ENCODE results near the gene PAQR8.
"Not testable (repeated sequence)": the region's sequence is repeated elsewhere in the genome, so short reads cannot be mapped to it uniquely, and the experiment has no call there.

PAQR8 gene

DNA sequence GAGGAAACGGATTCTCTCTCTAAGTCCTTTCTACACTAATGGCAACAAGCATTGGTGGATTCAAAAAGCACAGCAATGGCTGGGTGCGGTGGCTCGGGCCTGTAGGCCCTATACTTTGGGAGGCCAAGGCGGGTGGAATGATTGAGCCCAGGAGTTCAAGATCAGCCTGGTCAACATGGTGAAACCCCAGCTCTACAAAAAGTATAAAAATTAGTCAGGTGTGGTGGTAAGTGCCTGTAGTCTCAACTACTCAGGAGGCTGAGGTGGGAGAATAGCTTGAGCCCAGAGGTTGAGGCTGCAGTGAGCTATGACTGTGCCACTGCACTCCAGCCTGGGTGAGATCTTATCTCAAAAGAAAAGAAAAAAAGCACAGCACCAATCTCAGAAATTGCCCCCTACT lies 19.3 kb downstream of the PAQR8 start:
- DNase-seq = no peak

DNA sequence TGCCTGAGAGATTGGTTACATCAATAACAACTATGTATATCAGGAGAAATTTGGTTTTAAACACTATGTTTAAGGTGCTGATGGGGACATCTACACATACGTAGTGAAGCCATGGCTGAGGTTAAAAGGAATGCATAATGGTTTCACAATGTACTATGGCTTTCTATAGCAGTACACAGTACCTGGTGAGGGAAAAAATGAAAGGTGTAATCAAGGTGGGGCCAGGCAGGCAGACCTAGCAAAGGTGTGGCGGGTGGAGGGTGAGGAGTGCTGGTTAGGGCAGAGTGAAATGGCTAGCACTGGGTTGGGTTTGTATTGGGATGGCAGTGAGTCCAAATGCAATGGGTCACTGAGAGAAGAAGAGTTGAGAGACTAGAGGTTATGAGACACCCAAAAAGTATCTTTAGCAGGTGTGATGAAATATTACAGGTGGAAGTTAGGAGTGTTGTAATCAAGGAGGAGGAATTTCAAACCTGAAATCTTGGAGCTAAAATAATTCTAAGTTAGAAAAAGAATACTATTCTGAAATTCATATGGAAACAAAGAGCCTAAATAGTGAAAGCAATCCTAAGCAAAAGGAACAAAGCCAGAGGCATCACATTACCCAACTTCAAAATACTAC lies 22.3 kb downstream of the PAQR8 start:
- DNase-seq = no peak

DNA sequence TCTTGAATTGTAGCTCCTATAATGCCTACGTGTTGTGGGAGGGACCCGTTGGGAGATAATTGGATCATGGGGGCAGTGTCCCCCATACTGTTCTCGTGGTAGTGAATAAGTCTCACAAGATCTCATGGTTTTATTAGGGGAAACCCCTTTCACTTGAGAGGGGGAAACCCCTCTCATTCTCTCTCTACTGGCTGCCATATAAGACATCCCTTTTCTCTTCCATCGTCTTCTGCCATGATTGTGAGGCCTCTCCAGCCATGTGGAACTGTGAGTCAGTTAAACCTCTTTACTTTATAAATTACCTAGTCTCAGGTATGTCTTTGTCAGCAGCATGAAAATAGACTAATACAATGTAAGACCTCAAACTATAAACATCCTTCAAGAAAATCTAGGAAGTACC lies 23.1 kb downstream of the PAQR8 start:
- no peak for DNase-seq

DNA sequence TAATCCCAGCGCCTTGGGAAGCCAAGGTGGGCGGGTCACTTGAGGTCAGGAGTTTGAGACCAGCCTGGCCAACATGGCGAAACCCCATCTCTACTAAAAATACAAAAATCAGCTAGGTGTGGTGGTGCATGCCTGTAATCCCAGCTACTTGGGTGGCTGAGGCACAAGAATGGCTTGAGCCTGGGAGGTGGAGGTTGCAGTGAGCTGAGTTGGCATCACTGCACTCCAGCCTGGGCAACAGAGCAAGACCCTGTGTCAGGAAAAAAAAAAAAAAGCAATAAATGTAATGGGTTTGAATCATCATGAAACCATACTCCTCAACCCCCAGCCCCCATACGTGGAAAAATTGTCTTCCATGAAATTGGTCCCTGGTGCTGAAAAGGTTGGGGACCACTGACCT lies 26.2 kb downstream of the PAQR8 start:
- not testable (repeated sequence) for DNase-seq

DNA sequence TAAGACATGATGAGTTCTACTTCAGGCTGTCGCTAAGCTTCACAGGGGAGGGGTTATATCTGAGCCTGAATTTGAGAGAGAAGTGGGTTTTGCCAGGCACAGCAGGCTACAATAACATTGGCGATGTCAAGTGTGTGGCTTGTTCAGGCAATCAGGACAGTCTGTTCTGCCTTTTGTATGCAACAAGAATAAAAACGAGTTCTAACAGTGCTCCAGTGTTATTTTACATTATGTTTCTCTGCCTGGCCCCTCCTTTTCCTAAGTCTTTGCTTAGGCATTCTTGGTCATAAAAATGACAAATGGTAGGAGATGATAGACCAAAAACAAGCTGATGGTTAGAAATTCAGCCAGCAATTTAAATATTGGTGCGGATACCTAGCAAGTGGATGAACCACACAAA lies 26.8 kb downstream of the PAQR8 start:
- no peak for DNase-seq

DNA sequence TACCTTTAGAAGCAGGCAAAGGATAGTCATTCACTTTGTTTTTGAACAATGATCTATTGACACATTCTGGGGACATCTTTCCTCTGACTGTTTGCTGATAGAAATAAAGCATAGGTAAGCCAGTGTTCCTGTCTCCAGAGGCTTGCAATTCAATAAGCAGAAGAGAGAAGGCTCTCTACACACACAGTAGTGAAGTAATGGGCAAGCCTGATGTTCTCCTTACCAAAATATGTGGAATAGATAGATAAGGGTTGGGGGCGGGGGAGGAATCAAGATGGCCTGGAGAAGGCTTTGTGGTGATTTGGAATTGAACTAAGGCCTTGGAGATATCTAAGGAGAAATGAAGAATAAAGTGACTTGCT lies 27.3 kb downstream of the PAQR8 start:
- peak; percentile 61 for DNase-seq

DNA sequence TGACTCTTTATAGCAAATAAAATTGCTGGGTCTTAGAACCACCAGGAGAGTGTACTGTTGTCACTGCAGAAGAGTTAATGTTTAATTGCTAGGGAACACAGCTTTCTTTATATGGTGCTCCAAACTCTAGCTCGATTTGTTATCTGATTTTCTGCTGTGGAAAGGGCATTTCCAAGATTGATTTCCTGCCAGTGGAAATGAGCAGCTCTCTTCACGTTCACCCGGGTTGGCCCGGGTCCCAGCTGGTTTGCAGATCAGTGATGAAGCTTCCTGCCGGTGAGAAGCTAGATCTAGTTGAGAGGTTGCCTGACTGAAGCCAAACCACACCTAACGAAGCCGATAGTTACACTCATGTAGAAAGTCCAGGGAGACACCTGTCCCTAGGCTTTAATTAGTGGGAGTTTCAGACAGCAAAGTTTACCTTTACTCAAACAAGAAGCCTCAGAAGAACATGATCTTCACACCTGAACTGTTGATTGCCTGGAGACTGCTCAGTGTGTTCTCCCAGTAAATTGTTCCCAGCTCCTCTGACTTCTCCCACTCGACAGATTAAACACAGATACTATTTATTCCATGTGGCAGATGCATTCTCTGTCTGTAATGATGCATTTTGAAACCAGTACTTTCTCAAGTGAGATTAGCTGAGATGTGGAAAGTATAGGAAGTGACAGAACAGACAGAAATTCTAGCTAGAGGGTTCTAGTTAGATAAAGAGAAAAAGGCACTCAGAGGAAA lies 27.8 kb downstream of the PAQR8 start:
- peak; percentile 81 for DNase-seq

DNA sequence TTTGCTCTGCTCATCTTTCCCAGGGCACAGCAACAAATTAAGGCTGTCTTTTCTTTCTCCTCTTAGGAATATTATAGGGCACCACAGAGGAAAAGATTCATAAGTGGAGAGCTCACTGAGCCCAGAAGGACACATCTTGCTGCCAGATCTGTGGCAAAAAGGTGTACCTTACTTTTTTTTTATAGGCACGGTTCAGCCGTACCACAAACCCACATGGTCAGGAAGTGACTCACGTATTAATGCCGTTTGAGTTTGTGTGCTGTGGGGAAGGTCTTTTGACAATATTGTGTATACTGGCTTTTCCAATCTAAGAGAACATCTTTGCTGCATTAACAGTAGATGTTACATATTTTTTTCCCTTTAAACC lies 28.4 kb downstream of the PAQR8 start:
- peak; percentile 63 for DNase-seq

DNA sequence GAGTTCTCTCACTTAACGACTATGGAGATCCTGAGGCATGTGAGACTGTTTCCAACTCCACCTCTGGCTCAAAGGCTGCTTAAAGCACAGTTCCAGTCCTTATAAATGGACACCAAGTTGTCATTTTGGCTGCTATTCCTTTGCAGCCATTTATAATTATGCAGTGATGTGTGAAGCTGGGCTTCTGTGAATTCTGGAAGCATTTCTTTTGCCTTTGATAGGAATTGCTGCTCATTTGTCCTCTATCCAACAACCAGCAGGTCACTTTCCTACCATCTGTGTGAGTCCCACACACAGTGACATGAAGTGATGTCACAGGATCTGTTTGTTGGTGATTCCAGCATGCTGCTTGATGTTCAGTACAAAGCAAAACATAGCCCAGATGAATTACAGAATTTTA lies 29.6 kb downstream of the PAQR8 start:
- no peak for DNase-seq

DNA sequence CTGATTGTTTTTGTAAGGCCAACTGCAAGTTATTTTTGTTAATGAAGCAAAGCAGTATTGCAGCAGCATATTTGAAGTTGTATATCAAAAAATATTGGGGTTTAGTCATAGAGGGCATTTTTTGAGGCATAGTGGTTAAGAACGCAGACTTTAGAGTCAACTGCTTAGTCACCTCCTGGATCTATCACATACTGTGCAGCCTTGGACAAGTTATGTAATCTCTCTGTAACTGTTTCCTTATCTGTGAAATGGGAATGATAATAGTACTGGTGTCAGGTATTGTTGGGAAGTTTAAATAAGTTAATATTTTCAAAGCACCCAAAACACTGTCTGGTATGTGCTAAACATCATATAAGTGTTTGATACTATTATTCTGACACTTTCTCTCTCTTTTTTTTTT lies 31.0 kb downstream of the PAQR8 start:
- no peak for DNase-seq

DNA sequence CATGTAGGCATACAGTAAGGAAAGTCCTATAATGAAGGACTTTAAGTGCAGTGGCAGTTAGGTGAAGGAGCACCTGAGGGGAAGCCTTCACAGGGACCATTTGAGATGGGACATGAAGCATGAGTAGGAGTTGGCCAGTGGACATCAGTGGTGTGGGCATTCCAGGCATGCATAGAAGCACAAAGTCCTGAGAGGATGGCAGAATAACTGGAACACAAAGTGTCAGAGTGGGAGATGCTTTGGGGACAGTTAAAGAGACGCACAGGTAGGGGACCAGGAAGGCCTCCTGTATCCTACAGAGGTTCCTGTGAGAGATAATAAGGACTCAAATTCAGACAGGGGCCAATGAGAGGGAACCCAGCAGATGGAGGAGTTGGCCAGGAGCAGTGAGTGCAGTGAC lies 31.8 kb downstream of the PAQR8 start:
- DNase-seq = no peak

DNA sequence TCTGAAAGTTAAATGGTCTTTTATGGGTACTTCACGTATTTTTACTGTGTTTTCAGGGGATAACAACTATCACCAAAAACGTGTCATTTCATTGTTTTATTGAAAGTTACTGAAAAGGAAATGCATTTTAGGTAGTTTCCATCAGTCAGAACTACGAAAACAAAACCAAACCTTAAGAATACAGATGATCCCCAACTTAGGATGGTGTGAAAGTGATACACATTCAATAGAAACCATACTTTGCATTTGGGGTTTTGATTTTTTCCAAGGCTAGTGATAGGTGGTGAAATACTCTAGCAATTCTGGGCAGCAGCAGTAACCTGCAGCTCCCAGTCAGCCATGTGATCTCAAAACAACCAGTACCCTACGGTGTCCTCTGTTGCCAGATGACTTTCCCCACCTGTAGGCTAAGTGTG lies 32.3 kb downstream of the PAQR8 start:
- no peak for DNase-seq

DNA sequence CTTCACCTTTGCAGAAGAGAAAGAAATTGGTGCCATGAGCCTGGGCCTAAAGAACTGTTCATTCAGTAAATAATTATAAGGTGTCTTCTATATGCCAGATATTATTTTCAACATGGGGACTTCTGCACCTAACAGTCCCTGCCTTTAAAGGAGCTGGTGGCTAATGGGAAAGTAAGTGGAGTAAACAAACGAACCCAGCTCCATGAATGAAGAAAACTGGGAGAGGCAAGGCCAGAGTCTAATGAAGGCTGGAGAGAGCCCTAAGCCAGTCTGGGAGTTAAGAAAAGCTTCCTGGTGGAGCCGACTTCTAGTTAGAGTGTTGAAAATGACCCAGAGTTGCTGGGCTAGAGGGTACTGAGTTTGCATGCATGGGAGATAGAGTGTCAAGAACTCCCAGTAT lies 34.0 kb downstream of the PAQR8 start:
- no peak for DNase-seq

DNA sequence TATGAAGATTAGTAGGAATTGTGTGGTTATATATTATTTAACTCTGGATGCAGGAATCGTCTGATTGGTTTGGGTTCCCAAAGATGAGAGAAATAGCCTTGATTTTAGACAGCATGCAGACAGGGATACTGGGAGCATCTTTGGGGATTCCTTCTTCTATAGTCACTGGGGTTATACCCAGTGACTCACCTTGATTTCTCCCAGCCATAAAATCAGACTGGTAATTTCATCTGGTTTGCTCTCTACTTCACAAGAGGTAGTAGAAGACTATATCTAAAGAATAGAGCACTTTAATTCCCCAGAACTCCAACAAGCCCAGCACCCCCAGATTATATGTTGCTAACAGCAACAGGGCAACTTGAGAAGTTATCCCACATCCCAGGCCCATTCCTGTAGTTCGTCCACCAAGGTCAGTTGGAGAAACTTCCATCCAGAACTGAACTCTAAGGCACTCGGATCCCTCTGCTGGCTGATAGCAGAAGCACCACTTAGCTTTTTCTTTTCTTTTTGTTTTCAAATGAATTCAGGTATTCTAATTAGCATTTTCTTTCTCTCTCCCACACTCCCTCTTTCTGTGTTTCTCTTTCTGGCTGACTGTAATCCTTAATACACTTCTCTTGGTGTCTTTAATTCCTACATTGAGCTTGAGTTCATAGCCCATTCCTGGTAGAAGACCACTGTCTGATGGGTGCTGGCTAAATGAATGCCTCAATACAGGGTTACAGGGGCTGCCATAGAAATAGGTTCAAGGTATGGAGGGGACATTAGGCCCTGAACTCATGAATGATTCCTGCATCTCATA lies 37.8 kb downstream of the PAQR8 start:
- peak; percentile 39 for DNase-seq

DNA sequence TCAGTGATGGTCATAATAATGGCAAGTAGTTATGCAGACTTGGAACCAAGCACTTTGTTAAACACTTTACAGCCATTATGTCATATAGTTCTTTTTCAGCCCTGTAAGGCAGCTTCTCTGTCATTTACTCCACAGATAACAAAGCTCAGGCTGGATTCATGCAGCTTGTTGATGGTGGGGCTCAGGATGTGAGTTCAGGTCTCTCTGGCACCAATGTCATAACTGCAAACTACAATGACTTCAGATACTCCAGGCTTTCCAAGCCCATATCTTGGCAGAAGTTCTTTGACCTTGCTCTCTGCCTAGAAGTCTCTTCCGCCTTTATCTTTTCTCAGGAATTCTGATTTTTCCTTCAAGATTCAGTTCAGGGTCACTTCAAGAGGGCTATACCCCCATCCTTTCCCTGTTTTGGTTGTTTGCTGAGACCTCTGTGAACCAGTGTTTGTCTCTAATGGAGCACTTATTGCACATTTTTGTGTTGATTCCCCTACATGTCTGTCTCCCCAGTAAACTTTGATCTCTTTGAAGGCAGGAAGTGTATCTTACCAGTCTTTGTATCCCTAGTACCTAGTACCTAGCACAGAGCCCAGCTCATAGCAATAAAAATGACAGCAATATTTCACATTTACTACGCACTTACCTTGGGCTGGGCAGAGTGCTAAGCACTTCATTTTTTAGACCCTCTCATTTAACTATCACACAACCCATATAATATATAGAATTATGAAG lies 38.5 kb downstream of the PAQR8 start:
- DNase-seq = no peak

DNA sequence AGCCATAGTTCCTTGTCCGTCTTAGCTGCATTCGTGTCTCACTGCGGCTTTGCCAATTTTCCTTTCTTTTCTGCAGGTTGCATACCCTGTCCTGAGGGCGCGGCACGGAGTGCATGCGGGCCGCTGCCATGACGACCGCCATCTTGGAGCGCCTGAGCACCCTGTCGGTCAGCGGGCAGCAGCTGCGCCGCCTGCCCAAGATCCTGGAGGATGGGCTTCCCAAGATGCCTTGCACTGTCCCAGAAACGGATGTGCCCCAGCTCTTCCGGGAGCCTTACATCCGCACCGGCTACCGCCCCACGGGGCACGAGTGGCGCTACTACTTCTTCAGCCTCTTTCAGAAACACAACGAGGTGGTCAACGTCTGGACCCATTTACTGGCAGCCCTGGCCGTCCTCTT lies 41.1 kb downstream of the PAQR8 start:
- DNase-seq = no peak

DNA sequence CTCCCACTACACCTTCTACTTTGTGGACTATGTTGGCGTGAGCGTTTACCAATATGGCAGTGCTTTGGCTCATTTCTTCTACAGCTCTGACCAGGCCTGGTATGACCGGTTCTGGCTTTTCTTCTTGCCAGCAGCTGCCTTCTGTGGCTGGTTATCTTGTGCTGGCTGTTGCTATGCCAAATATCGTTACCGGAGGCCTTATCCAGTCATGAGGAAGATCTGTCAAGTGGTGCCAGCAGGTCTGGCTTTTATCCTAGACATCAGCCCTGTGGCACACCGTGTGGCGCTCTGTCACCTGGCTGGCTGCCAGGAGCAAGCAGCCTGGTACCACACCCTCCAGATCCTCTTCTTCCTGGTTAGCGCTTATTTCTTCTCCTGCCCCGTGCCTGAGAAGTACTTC lies 41.7 kb downstream of the PAQR8 start:
- DNase-seq = no peak

DNA sequence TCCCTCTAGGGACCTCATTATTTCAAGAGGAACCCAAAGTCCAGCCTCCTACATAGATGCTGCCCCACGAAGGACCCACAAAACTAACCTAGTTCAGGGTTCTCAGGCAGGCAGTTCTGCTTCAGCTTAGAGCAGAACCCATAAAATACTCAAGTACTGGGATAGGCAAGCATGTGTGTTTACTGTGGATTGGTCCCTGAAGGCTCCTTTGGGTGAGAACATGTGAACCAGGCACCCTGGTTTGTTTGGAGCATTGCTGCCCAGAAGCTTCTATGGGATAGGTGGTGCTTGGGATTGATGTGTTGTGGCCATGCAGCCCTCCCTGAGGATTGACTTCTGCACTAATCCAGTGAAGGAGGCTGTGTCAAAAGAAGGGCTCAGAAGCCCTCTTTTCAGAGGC lies 43.3 kb downstream of the PAQR8 start:
- DNase-seq = no peak

DNA sequence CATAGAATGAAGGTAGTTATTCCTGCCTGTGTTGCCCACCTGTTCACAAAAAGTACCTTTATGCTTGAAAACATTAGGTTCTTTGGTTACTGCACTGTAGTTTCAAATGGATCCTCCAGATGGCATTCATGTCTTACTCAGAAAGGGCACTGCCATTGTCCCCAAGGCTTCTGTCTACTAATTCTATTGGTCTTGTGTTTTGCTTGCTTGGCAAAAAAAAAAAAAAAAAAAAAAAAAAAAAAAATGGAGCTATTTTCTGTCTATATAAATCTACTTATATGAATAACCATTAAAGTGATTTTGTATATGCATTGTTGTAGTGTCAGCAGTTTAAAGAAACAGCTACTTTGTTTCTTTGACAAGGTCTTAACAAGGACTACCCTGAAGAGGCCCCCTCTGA lies 45.5 kb downstream of the PAQR8 start:
- DNase-seq = peak; percentile 24

DNA sequence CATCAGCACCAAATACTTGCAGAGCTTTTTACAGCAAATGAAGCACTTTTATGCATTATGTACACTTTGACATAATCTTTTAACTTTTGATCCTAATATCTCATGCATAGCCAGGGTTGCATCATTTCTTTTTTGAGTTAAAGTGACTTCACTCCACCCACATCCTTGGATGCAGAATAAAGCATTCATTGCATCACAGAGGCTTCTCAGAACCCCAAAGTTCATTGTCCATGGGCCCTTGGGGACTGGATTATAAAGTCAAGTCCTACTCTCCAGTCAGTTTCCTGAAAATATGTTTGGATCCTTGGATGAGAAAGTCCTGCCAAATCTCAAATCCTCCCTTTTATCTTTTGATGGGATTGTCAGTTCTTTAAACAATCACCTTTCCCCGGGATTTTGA lies 47.5 kb downstream of the PAQR8 start:
- DNase-seq = no peak

DNA sequence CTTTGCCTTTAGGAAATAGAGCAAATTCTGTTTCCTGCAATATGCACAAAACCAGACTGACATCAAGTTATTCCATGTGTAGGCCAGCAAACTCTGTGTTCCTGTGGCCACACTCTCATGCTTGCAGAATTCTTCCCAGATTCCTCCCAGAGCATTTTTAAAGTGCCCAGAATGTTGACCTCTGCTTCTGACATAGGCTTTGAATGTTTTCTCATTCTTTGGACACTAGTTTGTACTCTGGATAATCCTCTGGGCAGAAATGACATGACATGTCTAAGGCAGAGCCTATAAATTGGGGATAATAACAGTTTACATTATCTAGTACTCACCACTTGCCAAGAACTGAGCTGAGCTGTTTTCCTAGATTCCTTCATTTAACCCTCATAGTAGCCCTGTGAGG lies 49.0 kb downstream of the PAQR8 start:
- no peak for DNase-seq

DNA sequence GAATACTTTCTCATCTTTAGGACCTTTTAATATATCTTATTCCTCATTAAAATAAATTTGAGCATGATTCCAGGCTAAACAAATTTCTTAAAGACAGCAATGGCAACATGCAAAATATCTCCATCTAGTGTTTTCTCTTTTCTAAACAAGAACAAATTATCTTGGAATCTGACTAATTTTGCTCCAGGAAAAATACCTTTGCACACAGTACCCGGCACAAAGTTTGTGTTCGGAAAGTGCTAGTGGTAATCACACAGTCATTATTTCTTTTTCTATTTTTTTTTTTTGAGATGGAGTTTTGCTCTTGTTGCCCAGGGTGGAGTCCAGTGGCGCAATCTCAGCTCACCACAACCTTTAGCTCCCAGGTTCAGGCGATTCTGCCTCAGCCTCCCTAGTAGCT lies 50.0 kb downstream of the PAQR8 start:
- DNase-seq = no peak

DNA sequence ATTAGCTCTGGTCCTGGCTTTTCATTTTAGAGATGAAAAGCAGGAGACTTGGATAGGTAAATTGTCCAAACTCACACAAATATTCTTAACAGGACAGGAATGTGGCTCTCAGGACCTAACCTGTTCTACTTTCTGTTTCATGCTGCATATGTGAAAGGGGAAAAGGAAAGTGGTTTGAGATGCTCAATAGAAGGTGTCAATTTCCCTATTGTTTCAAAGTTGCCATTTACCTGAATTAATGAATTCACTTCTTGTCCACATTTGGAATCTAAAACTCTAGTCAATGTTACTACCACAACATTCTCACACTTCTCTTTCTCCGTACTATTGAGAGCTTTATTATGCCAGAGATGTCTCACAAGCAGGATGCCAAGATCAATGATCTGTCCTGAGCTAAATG lies 53.4 kb downstream of the PAQR8 start:
- DNase-seq = no peak
